Renal pelvis (tissue), 4 donors: Measurements from ENCODE around the gene IZUMO4. TPM values are rescaled to one million over a fixed set of nuclear protein-coding genes. Genes with fewer than 3 reads are reported as not detected.
"Not testable (repeated sequence)": the region's sequence is repeated elsewhere in the genome, so short reads cannot be mapped to it uniquely, and the experiment has no call there.

Experiments used
- DNase-seq: peaks from one replicate; pipeline ENCODE4 v3.0.0-alpha.2; 2013
- polyA plus RNA-seq, 3 donors: library from polyadenylated mRNA; unstranded; fragments of 120-200 nt; gene quantifications; one replicate each; pipeline ENCODE4 v1.2.1, GENCODE V29; 2013; ENCODE audit not compliant: insufficient read length in 3 of 3

IZUMO4 gene
- polyA plus RNA-seq, 3 donors = 6.4 to 8.9 (median 7.5) TPM

DNA sequence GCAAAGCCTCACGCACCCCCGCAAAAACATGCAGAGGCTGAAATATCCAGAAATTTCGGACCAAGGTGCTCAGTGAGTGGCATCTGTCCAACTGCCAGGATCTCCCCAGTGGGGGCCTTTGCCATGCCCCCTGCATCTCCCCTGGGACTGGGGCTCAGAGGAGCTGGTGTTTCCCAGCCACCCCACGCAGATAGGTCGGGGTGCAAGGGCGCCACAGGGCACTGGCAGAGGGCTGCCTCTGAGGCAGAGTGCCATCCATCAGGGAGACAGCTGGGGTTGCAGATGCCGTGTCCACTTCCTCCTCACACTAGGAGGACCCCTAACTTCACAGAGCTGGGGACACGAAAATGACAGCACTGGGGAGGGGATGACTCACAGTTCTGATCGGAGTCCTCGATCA lies 26.3 kb downstream of the IZUMO4 start:
- DNase-seq = no peak

DNA sequence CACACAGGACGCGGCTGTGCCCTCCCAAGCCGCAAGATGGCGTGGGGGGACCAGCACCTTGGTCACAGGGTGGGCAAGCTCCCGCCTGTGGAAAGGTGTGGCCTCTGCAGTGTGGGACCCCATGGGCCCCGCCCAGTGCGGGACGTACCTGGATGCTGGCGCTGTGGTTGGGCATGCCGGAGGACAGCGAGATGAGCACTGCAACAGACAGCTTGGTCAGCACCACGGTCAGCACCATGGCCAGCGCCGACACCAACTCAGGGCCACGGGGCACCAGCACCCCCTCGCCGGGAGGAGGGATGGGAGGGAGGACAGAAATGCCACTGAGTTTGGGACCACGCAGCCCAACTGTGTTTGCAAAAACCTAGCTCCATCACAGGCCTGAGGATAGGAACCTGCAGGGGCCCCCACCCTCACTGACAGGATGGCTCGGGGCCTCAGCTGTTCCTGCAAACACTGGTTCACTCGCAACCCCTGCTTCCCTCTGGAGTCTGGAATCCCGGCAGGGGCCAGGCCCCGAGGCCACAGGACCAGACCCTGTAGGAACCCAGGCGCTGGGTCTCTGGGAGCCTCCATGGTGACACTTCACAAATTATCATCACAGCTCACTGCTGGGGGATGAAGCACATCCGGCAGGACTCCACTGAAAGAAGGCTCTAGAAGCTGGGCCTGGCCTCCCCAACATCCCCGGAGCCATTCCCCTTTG lies 27.1 kb downstream of the IZUMO4 start:
- DNase-seq = no peak

DNA sequence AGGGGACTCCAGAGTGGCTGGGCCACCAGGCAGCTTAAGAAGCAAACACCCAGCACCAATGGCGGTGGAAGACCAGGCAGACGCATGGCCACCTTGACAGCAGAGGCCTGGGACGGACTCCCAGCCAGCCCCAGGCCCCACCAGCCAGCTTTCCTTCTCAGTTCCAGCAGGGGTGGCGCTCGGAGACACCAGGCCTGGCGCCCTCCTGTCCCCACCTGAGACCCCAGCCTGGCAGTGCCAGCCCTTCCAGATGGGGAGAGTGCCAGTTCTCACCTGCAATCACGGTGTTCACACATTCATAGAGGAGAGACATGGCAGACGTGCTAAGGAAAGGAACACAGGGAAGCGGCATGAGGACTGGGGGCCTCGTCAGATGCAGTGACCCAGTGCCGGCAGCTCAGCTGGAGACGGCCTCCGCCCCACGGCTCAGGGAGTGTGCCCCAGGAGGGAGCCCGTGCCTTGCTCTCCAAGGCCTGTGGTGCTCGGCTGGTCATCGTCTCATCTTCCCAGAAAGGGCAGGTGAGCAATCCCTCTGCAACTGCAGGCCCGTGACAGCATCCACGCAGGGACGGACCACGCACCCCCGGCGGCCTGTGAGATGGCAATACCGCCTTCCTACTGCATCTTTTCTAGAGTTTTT lies 30.3 kb downstream of the IZUMO4 start:
- no peak for DNase-seq

DNA sequence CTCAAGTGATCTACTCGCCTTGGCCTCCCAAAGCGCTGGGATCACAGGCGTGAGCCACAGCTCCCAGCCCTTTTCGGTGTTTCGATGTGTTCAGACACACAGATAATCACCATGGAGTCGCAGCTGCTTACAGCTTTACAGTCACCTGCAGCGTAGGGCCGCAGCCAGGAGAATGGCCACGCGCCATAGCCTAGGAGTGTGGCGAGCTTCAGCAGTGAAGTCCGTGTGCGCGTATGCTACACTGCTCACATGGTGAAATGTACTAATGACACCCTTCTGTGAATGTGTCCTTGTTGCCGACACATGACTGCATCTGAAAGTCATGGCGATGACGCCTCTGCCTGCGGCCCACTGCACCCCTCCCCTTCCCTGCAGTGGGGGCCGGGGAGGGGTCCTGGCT lies 31.0 kb downstream of the IZUMO4 start:
- DNase-seq = no peak

DNA sequence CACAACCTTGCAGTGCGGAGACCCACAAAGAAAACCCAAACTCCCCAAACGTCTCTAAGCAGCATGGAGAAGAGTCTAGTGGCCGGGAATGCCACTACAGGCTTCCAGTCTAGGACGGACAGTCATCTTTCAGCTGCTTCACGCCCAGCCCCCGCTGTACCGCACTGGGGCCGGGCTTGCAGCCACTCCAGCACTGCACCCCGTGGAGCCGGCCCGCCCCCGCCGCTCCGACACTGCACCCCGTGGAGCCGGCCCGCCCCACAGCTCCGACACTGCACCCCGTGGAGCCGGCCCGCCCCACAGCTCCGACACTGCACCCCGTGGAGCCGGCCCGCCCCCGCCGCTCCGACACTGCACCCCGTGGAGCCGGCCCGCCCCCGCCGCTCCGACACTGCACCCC lies 31.5 kb downstream of the IZUMO4 start:
- DNase-seq = not testable (repeated sequence)

DNA sequence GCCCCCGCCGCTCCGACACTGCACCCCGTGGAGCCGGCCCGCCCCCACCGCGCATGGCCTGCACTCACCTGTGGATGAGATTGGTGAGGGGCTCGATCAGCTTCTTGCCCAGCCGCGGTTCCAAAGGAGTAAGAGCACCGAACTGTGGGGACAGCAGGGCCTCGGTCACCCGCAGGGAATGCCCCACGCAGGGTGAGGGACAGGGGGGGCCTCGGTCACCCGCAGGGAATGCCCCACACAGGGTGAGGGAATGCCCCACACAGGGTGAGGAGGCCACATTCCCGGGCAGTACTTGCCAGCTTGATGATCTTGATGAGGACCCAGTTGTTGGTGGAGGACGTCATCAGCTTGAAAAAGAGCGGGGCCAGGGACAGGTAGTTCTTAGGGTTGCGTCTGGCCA lies 32.3 kb downstream of the IZUMO4 start:
- DNase-seq = no peak

DNA sequence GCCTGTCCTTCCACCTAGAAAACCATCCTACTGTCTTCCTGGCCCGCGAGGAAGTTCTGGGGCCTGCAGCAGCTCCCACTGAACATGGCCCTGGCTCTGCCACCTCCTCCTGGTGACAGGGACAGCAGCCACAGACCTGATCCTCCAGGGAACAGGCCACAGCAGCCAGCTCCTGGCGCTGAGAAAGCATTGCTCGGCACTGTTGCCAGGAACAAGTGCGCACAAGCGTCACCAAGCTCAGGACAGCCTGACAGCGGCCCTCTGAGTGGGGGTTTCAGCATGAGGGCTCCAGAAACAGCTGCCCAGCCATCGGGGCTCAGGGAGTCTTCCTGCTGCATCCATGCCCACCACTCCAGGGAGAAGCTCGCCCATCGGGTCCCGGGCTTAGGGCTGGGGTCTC lies 32.8 kb downstream of the IZUMO4 start:
- DNase-seq = no peak

DNA sequence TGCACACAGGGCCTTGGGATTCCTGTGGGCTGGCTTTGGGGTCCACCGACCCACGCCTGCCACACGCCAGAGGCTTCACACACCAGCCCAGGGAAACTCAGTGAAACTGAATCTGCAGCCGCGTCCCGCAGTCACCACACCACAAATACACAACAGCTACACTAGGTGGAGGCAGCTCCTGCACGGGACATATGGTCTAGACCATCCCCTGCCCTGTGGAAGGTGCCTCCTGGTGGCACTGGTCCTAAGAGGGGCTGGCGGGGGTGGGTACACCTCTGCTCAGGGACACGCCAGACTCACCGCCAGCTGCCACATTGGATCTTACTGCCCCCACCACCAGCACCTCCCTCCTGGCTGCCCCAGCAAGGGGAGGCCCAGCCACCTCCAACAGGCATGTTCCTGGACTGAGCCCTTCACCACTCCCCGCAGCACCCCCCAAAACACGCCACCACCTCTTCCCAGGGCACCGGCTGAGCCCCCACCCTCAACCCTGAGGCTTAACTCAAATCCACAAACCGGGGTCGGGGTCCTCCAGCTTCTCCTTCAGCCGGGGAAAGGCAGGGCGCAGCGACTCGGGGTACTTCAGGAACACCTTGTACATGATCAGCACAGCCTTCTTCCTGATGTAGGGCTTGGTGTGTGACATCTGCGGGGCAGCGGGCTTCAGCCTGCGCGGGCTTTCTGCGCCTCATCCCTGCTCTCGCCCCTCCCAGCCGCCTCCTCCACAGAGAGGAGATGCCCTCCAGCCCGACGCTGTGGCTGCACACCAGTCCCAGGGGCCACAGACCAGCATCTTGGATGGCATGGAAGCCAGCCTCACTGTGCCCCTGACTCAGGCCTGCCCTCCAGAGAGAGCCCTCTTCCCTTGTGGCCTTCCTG lies 33.4 kb downstream of the IZUMO4 start:
- no peak for DNase-seq

DNA sequence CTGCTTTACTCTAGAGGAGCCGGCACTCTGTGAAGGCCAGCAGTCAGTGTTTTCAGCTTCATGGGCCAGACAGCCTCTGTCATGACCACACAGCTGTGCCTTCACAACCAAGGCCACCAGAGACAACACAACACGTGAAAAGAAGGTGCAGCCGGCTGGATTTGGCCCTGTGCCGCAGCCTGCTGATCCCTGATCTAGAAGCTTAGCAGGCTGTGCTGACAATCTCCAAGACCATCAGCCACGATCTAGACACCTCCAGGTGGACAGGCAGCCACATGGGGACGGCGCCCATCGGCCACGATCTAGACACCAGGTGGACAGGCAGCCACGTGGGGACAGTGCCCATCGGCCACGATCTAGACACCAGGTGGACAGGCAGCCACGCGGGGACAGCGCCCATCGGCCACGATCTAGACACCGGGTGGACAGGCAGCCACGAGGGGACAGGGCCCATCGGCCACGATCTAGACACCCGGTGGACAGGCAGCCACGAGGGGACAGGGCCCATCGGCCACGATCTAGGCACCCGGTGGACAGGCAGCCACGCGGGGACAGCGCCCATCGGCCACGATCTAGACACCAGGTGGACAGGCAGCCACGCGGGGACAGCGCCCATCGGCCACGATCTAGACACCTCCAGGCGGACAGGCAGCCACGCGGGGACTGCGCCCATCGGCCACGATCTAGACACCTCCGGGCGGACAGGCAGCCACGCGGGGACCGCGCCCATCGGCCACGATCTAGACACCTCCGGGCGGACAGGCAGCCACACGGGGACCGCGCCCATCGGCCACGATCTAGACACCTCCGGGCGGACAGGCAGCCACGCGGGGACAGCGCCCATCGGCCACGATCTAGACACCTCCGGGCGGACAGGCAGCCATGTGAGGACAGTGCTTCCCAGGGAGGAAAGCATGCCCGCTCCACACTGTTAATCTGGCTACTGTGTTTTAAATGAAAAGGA lies 34.6 kb downstream of the IZUMO4 start:
- not testable (repeated sequence) for DNase-seq

DNA sequence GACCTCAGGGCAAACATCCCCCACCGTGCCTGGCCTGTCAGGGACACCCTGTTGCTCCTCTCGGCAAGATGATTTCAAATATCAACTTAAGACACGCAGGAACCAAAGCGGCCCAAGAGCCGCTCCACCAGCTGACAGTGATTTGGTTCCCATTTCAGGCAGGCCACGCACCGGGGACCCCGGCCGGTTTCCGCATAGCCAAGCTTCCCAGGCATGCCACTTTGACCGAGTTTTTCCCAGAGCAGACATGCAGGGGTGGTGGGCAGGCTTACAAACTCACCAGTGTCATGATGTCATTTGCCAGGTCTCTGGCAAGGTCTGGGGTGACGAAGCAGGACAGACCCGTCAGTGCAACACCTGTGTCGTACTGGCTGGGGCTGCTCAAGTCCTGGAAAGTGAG lies 35.5 kb downstream of the IZUMO4 start:
- DNase-seq = no peak

DNA sequence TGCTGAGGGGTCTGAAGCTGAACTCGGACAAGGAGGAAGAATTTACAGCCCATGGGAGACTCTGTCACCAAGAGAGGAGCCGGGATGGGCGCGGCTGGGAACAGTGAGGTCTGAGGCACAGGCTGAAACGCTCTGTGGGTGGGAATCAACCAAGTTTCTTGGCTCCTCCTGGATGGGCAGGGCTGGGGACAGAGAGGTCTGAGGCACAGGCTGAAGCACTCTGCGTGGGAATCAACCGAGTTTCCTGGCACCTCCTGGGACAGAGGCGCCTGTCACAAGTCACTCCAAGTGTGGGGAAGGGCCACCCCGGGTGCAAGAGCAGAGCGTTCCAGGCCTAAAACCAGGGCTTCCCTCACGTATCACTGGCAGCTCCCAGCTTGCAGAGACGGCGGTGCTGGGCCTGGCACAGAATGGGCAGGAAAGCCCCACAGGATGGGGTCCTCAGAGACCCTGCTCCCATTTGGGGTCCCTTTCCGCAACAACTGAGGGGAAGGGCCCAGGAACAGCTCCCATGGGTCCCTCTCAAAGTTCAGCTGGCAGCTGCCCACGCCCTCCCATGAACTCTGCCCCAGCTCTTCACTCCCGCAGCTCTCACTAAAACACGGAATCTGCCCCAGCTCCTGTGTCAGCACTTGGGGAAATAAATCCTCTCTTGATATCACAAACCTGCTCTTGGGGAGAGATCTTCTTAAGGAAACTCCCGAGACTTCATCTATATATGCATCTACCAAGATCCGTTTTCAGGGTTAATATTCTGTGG lies 36.2 kb downstream of the IZUMO4 start:
- DNase-seq = no peak

DNA sequence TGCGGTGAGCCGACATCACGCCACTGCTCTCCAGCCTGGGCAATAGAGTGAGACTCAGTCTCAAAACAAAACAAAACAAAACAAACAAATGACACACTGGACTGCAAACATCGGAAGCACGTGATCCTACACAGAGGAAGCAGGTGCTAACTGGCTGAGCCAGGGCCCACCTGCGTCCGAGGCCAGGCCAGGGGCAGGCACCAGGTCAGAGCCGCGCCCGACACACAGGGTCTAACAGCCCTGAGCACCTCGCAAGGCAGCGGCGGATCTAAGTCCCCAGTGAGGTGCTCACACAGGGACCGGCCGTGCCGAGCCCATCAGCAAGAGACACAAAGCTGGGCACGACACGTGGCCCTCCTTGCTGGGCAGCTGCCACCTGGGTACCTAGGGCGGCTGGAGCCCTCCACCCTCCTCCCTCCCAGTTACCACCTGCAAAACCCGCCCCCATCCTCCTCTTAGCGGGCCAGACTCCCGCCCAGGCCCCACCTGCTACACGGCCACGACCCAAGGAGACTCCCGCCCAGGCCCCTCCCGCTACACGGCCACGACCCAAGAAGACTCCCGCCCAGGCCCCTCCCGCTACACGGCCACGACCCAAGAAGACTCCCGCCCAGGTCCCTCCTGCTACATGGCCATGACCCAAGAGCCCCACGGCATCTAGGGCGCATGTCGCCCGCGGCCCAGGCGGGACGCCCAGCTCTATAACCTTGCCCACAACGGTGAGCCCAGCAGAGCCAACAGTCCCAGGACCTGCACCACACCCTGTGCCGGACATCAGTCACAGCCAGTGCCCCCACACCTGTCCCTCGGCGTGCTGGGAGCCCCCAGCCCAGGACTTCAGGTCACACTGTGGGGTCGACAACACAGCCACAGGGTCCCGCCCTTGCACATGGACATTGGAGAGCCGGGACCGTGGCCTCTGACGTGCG lies 39.0 kb downstream of the IZUMO4 start:
- no peak for DNase-seq

DNA sequence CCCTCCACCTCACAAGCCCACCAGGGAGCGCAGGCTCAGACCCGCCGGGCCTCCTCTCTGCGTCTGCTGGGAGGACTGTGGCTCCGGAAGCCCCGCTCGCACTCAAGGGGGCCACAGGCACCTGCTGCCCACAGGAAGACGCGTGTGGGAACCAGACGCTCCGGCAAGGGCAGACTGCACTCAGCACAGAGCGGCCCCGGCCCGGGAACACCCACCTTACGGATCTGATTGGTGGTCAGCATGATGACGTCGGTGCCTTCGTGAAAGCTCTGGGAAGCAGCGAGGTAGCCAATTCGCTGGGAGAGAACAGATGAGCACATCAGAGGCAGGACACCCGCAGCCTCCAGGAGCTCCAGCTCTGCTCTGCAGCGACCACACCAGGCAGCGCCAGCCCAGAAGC lies 40.1 kb downstream of the IZUMO4 start:
- DNase-seq = no peak

DNA sequence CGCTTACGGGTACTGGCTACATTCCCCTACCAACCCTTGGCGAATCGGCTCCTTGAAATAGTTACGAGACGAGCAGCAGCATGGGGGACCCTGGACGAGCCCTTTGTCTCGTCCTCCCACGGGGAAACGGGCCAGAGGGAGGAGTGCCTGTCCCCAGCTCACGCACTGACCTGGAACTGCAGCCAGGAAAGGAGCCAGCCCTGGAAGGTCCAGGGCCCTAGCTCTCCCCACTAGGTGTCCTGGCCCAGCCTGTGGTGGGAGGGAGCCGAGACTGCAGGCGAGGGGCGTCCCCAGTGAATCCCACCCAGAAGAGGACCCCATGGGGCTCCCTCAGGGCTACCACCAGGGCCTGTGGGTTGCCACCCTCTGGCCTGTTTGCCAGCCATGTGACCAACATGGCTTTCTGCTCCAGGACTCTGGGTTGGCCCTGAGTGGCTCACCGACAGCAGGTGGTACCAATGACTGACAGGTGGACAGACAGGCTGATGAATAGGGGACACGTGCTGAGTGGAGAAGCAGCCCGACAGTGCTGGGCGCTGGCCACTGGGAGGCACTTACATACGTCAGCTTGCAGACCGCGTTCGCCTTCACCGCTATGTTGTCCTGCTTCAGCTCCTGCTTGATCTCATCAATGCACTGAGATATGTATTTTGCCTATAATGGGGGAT lies 41.5 kb downstream of the IZUMO4 start:
- DNase-seq = no peak

DNA sequence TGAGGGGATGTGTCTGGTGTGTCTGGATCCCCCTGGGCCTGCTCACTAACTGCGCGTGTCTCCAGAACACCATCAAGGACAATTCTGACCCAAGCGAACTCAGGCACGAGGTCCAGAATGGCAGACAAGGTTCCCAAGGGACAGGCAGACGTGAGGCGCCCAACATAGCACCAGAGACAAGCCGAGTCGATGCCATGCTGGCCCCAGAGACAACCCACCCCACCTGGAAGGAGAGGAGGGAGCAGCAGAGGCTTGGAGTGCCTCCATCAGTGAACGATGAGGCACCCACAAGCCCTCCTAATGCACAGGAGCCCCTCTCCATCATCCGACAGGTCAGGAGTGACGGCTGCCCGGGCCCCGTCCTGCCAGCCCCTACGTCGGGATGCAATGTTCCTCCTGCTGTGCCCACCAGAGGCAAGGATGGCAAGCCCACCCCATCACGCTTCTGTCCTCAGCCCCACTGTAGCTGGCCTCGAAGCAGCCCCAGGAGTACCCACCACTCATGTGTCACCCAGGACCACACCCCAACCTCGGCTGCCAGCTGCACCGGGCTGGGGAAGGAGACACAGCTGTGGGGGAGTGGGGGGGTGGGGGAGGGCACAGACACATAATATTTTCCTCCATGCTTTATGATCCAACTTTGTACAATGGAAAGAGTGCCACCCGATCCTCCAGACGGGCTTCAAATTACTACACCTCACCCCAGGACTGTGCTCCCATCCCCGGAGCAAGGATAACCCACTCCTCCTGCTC lies 42.8 kb downstream of the IZUMO4 start:
- peak; percentile 48 for DNase-seq

DNA sequence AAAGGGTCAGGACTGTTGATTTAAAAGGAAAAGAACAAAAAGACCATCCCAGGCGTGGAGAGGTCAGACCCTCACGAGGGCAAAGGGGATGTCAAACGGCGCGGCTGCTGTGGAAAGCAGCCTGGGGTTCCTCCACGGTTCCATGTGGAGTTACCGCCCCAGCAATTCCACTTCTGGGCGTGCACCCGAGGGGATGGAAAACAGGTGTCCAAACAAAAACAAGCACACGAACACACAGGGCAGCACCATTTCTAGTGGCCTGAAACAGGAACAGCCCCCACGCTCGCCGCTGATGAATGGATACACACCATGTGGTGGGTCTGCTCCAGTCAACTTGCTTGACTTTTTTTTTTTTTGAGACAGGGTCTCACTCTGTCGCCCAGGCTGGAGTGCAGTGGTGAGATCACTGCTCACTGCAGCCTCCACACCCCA lies 43.4 kb downstream of the IZUMO4 start:
- no peak for DNase-seq

DNA sequence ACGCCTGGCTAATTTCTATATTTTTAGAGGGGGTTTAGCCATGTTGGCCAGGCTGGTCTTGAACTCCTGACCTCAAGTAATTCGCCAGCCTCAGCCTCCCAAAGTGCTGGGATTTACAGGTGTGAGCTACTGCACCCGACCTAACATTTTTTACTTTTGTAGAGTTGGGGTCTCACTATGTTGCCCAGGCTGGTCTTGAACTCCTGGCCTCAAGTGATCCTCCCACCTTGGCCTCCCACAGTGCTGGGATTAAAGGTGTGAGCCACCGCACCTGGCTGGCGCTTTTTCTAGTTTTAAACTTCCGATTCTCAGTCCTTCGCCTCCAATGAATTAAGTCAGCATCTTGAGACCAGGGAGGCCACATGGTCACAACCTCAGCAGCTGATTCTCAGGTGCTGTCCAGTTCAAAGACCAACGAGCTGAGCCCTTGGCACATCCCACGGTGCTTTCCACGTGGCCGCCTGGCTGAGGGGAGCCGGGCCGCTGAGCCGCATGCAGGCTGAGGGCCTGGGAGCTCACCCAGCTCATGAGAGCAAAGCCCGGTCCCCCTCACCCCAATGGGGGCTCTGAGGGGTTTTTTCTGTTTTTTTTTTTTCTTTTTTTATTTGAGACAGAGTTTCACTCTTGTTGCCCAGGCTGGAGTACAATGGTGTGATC lies 45.6 kb downstream of the IZUMO4 start:
- no peak for DNase-seq

DNA sequence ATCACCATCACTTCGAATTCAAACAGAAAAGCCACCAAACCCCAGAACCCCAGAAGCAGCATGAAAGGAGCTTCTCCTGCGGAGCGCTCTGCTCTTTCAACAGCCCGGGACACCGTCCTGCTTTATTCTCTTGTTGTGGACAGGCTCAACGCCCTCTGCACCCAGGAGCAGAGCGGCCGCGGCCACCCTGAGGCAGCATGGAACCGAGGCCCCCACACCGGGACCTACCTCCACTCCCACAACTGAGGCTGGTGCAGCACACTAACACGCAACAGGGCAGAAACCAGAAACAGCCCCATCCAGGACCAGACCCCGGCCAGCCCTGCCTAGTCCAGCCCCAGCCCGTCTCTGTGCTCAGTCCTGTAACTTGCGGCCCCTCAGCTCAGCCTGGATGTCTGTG lies 47.5 kb downstream of the IZUMO4 start:
- DNase-seq = no peak
